ENCODE data around the gene FGFR4. TPM values are rescaled to one million over a fixed set of nuclear protein-coding genes. Genes with fewer than 3 reads are reported as not detected.

FGFR4 gene
- total and polyA plus RNA-seq, 2 of the 8 experiments (the other 6 are each of a cell fraction or from before 2014, with no cell fraction given), result 61.4 to 88.4 TPM

GRCh38 chr5:177099422-177100093, 12.8 kb downstream of the FGFR4 start:
- H3K36me3 ChIP-seq (ENCODE audit: control insufficient read depth in 2 of 4, insufficient read depth in 4 of 4, low read length in 3 of 4), result peaks cover 7 to 12% (median 8%) of the 10 kb centered on the region in 4 experiments; a peak in 7 of 8 replicates
- peaks cover 0 to 13% (median 9%) of the 10 kb centered on the region in 4 experiments; a peak in 5 of 7 replicates for H3K4me1 ChIP-seq (replicated peaks in 1 of 4; ENCODE audit: control insufficient read depth in 3 of 4, insufficient read depth in 4 of 4, low read length in 3 of 4)
- H4K8ac ChIP-seq (ENCODE audit: extremely low read depth, insufficient read depth, low read length), result no peak overlapping the region
- no peak overlapping the region for H2BK5ac ChIP-seq (ENCODE audit: low read depth, low read length)
- H3K27me3 ChIP-seq (replicated peaks in 1 of 4; ENCODE audit: control insufficient read depth in 3 of 4, extremely low read depth in 1 of 4, insufficient read depth in 3 of 4, low read length in 3 of 4), result no peaks in the 10 kb centered on the region
- no peak overlapping the region for H3K23ac ChIP-seq (ENCODE audit: insufficient read length)
- H2BK20ac ChIP-seq (ENCODE audit: low read length), result no peak overlapping the region
- no peak overlapping the region for H2BK15ac ChIP-seq (ENCODE audit: low read length)
- FAIRE-seq, result no peak
- H3K79me2 ChIP-seq (ENCODE audit: control insufficient read depth in 1 of 2, insufficient read depth in 2 of 2, low read length in 2 of 2), result no peaks in the 10 kb centered on the region
- H2BK12ac ChIP-seq (ENCODE audit: low read depth, low read length), result no peak overlapping the region
- ChIA-PET POLR2A (ENCODE audit: partially characterized antibody) (interaction anchor here (0.8 to 4.1 kb wide), 4 partner anchors 12 to 33 kb away, joined by 3 to 23 read pairs (median 14); partner anchors contain the start of genes FGFR4 and NSD1), CTCF (ENCODE audit: partially characterized antibody) (interaction anchor here (0.6 to 9.4 kb wide), 5 partner anchors 12 to 37 kb away, joined by 4 to 100 read pairs (median 16); partner anchors contain the start of gene FGFR4)
- H3K4ac ChIP-seq (replicated peaks; ENCODE audit: insufficient read length, low read depth, low read length), result no peak overlapping the region
- H3K18ac ChIP-seq (ENCODE audit: extremely low read depth, low read length), result peak overlapping the region; percentile 48
- H2BK120ac ChIP-seq (replicated peaks; ENCODE audit: low read depth, low read length), result no peak overlapping the region
- no peak overlapping the region for H3K14ac ChIP-seq (ENCODE audit: insufficient read length)
- no peak overlapping the region for H2AK5ac ChIP-seq (ENCODE audit: low read depth, low read length)
- H3K23me2 ChIP-seq (ENCODE audit: low read depth, low read length), result 0 out of 2 replicates have a peak, but pooled peaks cover 1% of the 10 kb centered on the region
- H4K20me1 ChIP-seq (replicated peaks in 1 of 2; ENCODE audit: control insufficient read depth in 1 of 2, insufficient read depth in 2 of 2, low read length in 2 of 2), result peaks cover 2 to 3% of the 10 kb centered on the region in 2 experiments
- DNase-seq (ENCODE audit: low read depth in 1 of 2, low spot score in 2 of 2), result peak in 1 of 2 experiments; percentile 69
- no peak overlapping the region for H3K27ac ChIP-seq (ENCODE audit: low read depth, low read length)
- H4K5ac ChIP-seq (ENCODE audit: insufficient read length, low read depth, low read length), result no peak overlapping the region
- H3K9me3 ChIP-seq (ENCODE audit: insufficient read depth in 2 of 2, low read depth in 1 of 2, low read length in 1 of 2), result no peaks in the 10 kb centered on the region
- H3K4me3 ChIP-seq (ENCODE audit: extremely low read depth in 1 of 4, insufficient read depth in 2 of 4, low read depth in 3 of 4, low read length in 4 of 4), result no peak overlapping the region
- H4K91ac ChIP-seq (replicated peaks; ENCODE audit: insufficient read length, low read length), result no peak overlapping the region
- H3K9ac ChIP-seq (replicated peaks in 1 of 4; ENCODE audit: extremely low read depth in 1 of 4, low read depth in 3 of 4, low read length in 3 of 4), result no peak overlapping the region
- WGBS, 2 experiments (ENCODE audit: extremely low coverage in 1 of 2, insufficient coverage in 1 of 2, insufficient read length in 1 of 2, insufficient replicate concordance in 2 of 2, low coverage in 1 of 2, low lambda C conversion rate in 2 of 2, missing lambda C conversion rate in 1 of 2), result 54% methylated on average over 12 of the region's 13 CpGs; no CpG with 5 or more reads in 1 of the 2 experiments
- H3K79me1 ChIP-seq (ENCODE audit: low read depth, low read length), result no peaks in the 10 kb centered on the region
- H2AFZ ChIP-seq (ENCODE audit: low read length), result no peak overlapping the region
- no peak overlapping the region for H3K56ac ChIP-seq (replicated peaks; ENCODE audit: insufficient read length, low read depth, low read length)
- H3K4me2 ChIP-seq (ENCODE audit: insufficient read depth in 1 of 2, low read depth in 2 of 2, low read length in 2 of 2), result peak overlapping the region; percentile 9 to 53; a peak in 2 of 4 replicates
- TF ChIP-seq EGR1 (IDR thresholded peaks at IDR 0.05; ENCODE audit: borderline replicate concordance, low read depth, low read length) (no peak), GTF2F1 (IDR thresholded peaks at IDR 0.05; ENCODE audit: borderline replicate concordance, low read depth, low read length) (no peak), RFX5 (IDR thresholded peaks at IDR 0.05; ENCODE audit: borderline replicate concordance, low read depth, low read length) (no peak), E2F6 (IDR thresholded peaks at IDR 0.05) (peak; percentile 51; the same call in 1 of the 2 replicates), CEBPB (IDR thresholded peaks at IDR 0.05; ENCODE audit: low read depth, low read length) (no peak), TAF7 (optimal IDR thresholded peaks at IDR 0.05; ENCODE audit: borderline replicate concordance, low read depth, low read length) (no peak), BRCA1 (IDR thresholded peaks at IDR 0.05; ENCODE audit: low read depth, low read length) (no peak), USF2 (IDR thresholded peaks at IDR 0.05; ENCODE audit: low read length) (0 out of 2 replicates have a peak, but pooled peaks have one; percentile 16)
